Retina (tissue), 1 donor: ENCODE results near the gene EPB41L1.

Experiments used
- DNase-seq: peaks from one replicate; pipeline ENCODE4 v3.0.0-alpha.2; 2016

The EPB41L1 gene

GRCh38 chr20:36234771-36235320, 80.3 kb downstream of the EPB41L1 start:
- peak; percentile 17 for DNase-seq

- peak; percentile 93 for DNase-seq
Measured at GRCh38 chr20:36235892-36236785, 81.6 kb downstream of the EPB41L1 start, which contains the start of gene AAR2. Gene AAR2 (plus strand): TSS chr20:36236478. CDS start chr20:36239869, 3,391 bp downstream.

- DNase-seq: no peak
Measured at GRCh38 chr20:36236786-36237121, 82.2 kb downstream of the EPB41L1 start.

GRCh38 chr20:36237477-36237876, 82.9 kb downstream of the EPB41L1 start:
- DNase-seq: no peak

- no peak for DNase-seq
Measured at GRCh38 chr20:36238153-36238552, 83.6 kb downstream of the EPB41L1 start.

- DNase-seq: no peak
Measured at GRCh38 chr20:36238760-36239159, 84.2 kb downstream of the EPB41L1 start.

- DNase-seq: no peak
Measured at GRCh38 chr20:36240076-36240475, 85.5 kb downstream of the EPB41L1 start.

- DNase-seq: no peak
Measured at GRCh38 chr20:36241678-36242077, 87.1 kb downstream of the EPB41L1 start.

- no peak for DNase-seq
Measured at GRCh38 chr20:36243726-36244125, 89.2 kb downstream of the EPB41L1 start.

GRCh38 chr20:36246401-36246800, 91.9 kb downstream of the EPB41L1 start:
- DNase-seq: no peak

GRCh38 chr20:36248836-36249235, 94.3 kb downstream of the EPB41L1 start:
- no peak for DNase-seq

- DNase-seq: no peak
Measured at GRCh38 chr20:36249450-36249849, 94.9 kb downstream of the EPB41L1 start.

- DNase-seq: no peak
Measured at GRCh38 chr20:36251426-36251825, 96.9 kb downstream of the EPB41L1 start.

- DNase-seq: no peak
Measured at GRCh38 chr20:36252511-36252910, 98.0 kb downstream of the EPB41L1 start.

GRCh38 chr20:36253036-36253435, 98.5 kb downstream of the EPB41L1 start:
- no peak for DNase-seq

- DNase-seq: no peak
Measured at GRCh38 chr20:36254076-36254475, 99.5 kb downstream of the EPB41L1 start.

GRCh38 chr20:36255445-36255844, 100.9 kb downstream of the EPB41L1 start:
- no peak for DNase-seq

- DNase-seq: no peak
Measured at GRCh38 chr20:36259177-36260061, 104.9 kb downstream of the EPB41L1 start.

- no peak for DNase-seq
Measured at GRCh38 chr20:36260316-36260715, 105.8 kb downstream of the EPB41L1 start.

- DNase-seq: no peak
Measured at GRCh38 chr20:36261389-36262105, 107.0 kb downstream of the EPB41L1 start.

GRCh38 chr20:36262440-36262839, 107.9 kb downstream of the EPB41L1 start:
- DNase-seq: no peak

GRCh38 chr20:36264426-36265246, 110.1 kb downstream of the EPB41L1 start:
- no peak for DNase-seq
